Thoracic aorta (tissue), 2 donors: ENCODE measurements around the gene DNAJB12. TPM values are rescaled to one million over a fixed set of nuclear protein-coding genes. Genes with fewer than 3 reads are reported as not detected.
"Not testable (repeated sequence)": the region's sequence is repeated elsewhere in the genome, so short reads cannot be mapped to it uniquely, and the experiment has no call there.

Experiments
- ATAC-seq: fragments of 150-250 bp; one replicate; pipeline ENCODE4 v1.8.0; 2017; ENCODE audit warnings: low read depth; ENCODE audit not compliant: insufficient number of reproducible peaks, low FRiP score
- DNase-seq: peaks from one replicate; pipeline ENCODE4 v3.0.0-alpha.2; 2020; ENCODE audit warnings: low spot score
- H3K27ac ChIP-seq, 2 donors: fragments of 200-600 bp; sonication (generic); 1 replicate in 1 of 2; 2 replicates in 1 of 2; pipeline ENCODE4 v1.5.1; 2016; ENCODE audit warnings: mild to moderate bottlenecking in 2 of 2, moderate library complexity in 2 of 2
- H3K27me3 ChIP-seq: fragments of 200-600 bp; sonication (generic); replicated peaks from 2 replicates; pipeline ENCODE4 v1.6.0; 2016; ENCODE audit warnings: mild to moderate bottlenecking; ENCODE audit not compliant: insufficient read depth
- H3K36me3 ChIP-seq: fragments of 200-600 bp; sonication (generic); one replicate; pipeline ENCODE4 v1.5.1; 2016
- H3K4me1 ChIP-seq, 2 donors: fragments of 200-600 bp; sonication (generic); 1 replicate in 1 of 2; 2 replicates in 1 of 2; pipeline versions ENCODE4 v1.5.1 to v1.6.0; 2016; ENCODE audit warnings: low read depth in 2 of 2, mild to moderate bottlenecking in 1 of 2; ENCODE audit not compliant: control insufficient read depth in 1 of 2
- H3K4me3 ChIP-seq: fragments of 200-600 bp; sonication (generic); 2 replicates; pipeline ENCODE4 v1.5.1; 2016; ENCODE audit warnings: mild to moderate bottlenecking
- H3K9me3 ChIP-seq: fragments of 200-600 bp; sonication (generic); 2 replicates; pipeline ENCODE4 v1.5.1; 2016
- total RNA-seq, 2 donors: library from RNA; depleted of rRNA; stranded (reverse); fragments of >200 nt; gene quantifications; one replicate each; pipeline versions ENCODE4 v1.1.0 to v1.2.3, GENCODE V29; 2016
- TF ChIP-seq, protein P1 (sequence below): fragments of 200-600 bp; sonication (generic); IDR thresholded peaks from one replicate; pipeline ENCODE4 v1.5.1; 2019; ENCODE audit warnings: antibody characterized with exemption

DNAJB12 gene
- total RNA-seq, 2 donors from 2014 or later: 33.3 to 39.5 TPM

DNA sequence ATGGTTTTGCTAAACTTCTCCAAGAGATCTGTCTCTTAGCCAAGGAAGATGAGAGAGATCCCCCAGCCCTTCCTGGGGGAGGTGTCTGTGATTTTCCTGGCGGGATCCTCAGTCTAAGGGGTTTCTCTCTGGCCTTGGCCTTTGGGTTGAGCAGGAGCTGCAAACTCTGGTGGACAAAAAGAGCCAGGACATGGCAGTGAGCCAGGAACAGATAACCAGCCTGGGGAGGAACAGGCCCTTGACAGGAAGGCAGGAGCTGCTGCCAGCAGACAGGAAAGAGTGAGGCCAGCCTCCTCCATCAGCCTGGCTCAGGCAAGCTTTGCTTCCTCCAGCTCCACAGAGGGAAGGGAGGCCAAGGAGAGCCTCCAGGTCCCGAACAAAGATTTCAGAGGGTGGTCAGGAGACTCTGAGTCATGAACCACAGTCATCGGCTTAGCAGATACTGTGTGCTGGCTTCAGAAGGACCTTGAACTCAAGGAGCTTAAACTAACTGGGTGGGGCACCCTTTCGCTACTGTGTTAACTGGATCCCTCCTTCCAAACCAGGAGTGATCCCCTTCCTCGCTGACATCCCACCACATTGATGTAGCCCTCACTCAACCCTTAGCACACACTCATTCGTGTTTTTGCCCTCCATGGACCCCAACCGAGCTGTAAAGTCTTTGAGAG, 46.3 kb downstream of the DNAJB12 start:
- H3K36me3 ChIP-seq: no peaks in the 10 kb centered on the region
- H3K9me3 ChIP-seq: no peaks in the 10 kb centered on the region
- no peak for DNase-seq
- peaks cover 7 to 29% of the 10 kb centered on the region in 2 donors for H3K4me1 ChIP-seq
- no peak for ATAC-seq
- H3K4me3 ChIP-seq: no peak overlapping the region
- TF ChIP-seq, protein P1, sequence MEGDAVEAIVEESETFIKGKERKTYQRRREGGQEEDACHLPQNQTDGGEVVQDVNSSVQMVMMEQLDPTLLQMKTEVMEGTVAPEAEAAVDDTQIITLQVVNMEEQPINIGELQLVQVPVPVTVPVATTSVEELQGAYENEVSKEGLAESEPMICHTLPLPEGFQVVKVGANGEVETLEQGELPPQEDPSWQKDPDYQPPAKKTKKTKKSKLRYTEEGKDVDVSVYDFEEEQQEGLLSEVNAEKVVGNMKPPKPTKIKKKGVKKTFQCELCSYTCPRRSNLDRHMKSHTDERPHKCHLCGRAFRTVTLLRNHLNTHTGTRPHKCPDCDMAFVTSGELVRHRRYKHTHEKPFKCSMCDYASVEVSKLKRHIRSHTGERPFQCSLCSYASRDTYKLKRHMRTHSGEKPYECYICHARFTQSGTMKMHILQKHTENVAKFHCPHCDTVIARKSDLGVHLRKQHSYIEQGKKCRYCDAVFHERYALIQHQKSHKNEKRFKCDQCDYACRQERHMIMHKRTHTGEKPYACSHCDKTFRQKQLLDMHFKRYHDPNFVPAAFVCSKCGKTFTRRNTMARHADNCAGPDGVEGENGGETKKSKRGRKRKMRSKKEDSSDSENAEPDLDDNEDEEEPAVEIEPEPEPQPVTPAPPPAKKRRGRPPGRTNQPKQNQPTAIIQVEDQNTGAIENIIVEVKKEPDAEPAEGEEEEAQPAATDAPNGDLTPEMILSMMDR: no peak
- no peak overlapping the region for H3K27ac ChIP-seq
- H3K27me3 ChIP-seq: no peaks in the 10 kb centered on the region

DNA sequence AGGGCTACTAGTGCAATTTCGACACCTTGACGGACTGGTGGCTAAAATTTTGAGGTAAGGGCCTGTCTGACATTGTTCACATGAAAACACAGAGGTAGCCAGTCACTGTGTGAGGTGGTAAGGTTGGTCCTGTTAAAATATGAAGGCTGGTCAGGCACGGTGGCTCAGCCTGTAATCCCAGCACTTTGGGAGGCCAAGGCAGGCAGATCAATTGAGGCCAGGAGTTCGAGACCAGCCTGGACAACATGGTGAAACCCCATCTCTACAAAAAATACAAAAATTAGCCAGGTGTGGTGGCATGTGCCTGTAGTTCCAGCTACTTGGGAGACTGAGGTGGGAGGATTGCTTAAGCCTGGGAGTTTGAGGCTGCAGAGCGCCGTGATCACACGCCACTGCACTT, 47.0 kb downstream of the DNAJB12 start:
- not testable (repeated sequence) for ATAC-seq, H3K27ac ChIP-seq

DNA sequence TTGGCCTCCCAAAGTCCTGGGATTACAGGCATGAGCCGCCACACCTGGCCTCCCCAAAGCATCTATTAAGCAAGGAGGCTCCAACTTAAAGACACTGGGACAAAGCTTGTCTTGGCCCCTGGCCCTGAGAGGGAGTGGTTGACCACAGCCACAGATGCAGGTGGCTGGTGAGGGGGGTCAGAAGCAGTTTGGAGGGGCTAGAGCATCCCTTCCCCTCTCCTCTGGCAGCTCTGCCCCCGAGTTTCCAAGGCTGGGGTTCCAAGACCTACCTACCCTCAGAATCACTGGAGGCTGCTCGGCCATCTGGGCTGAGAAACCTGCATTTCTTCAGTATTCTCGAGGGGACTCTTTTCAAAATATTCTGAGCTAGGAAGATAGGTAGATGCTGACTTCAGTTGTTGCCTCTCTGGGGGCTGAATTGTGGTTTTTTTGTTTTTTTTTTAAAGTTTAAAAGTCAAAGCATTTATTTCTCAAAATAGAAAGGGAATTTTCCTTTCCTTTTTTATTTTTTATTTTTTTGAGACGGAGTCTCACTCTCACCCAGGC, 48.4 kb downstream of the DNAJB12 start:
- H3K27me3 ChIP-seq: no peaks in the 10 kb centered on the region
- ATAC-seq (no peak), DNase-seq (no peak)
- TF ChIP-seq, protein P1: no peak
- peaks cover 7 to 29% of the 10 kb centered on the region in 2 donors for H3K4me1 ChIP-seq
- no peaks in the 10 kb centered on the region for H3K36me3 ChIP-seq
- H3K4me3 ChIP-seq: no peak overlapping the region
- no peak overlapping the region for H3K27ac ChIP-seq
- no peaks in the 10 kb centered on the region for H3K9me3 ChIP-seq

More for the DNA sequence above, 47.0 kb downstream of the DNAJB12 start:
- not testable (repeated sequence) for H3K4me3 ChIP-seq, H3K36me3 ChIP-seq, DNase-seq, H3K9me3 ChIP-seq, H3K27me3 ChIP-seq
- H3K4me1 ChIP-seq: peaks cover 7 to 29% of the 10 kb centered on the region in 2 donors

DNA sequence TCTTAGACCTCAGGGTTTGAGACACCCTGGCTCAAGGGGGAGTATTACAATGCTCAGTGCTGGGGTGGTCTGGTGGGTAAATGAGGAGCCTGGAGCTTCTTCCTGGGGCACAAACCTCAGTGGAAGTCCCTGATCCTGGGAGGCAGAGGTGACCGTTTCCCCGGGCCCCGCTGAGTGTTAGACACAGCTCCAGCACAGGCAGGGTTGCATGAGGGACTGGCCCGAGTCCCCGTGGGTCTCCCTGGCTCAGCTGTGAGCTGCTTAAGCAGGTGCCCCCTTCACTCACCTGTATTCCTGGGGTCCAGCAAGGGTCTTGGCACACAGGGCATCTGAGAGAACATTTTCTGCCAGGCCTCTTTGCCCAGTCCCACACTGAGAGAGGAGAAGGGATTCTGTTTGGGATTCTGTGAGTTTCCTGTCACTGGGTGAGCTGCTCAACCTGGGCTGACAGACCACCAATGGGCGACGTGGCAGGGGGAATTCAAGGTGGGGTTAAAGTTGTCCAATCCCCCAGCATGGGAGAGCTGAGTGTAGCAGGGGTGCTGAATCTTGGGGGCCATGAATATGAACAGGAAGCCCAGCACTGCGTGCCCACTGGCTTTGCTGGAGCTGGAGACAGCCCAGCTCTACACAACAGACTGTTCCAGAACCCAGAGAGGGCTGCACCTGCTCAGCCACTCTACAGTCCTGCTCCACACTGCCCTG, 51.1 kb downstream of the DNAJB12 start:
- DNase-seq: no peak
- Histone ChIP-seq H3K9me3 (no peaks in the 10 kb centered on the region), H3K4me1 (peaks cover 0 to 5% of the 10 kb centered on the region in 2 donors), H3K27me3 (no peaks in the 10 kb centered on the region), H3K36me3 (no peaks in the 10 kb centered on the region), H3K4me3 (no peak overlapping the region), H3K27ac (no peak overlapping the region)
- TF ChIP-seq, protein P1: no peak
- ATAC-seq: no peak

DNA sequence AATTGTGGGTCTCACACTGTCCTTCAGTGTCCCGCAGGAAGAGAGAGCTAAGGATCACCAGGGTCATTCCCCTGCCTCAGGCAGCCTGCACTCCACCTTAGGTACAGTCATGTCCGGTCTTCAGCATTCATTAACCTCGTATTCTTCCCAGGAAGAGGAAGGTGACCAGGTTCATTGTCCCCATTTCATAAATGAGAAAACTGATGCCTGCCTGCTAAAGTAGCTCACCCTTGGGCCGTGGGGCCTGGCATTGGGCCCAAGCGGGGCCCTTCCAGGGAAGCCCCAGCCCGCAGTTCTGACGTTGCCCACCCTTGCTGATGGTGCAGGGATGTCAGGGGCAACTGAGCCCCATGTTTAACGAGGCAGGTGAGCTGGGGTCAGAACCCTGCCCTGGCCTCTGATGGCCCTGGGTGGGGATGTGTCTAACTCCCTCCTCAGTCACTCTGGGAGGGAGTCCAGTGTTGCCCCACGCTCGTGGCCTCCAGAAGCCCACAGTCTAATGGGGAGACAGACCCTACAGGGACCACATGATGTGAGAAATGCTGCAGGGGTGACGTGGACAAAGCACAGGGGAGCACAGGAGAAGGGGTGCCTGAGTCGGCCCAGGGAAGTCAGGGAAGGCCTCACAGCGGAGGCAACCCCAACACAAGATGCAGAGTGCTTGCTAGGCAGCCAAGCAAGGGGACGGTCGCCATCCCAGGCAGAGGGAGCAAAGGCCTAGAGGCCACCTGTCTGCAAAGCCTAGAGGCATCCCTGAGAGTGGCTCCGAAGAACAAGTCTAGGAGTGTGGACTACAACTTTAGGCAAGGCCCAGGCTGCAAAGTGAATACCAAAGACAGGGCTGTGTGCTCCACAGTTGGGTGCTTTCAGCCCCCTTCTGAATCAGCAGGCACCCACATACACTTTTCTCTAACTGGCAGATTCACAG, 55.9 kb downstream of the DNAJB12 start:
- no peak for ATAC-seq

More for the DNA sequence above, 55.9 kb downstream of the DNAJB12 start:
- Histone ChIP-seq H3K4me1 (peaks cover 0 to 18% of the 10 kb centered on the region in 2 donors), H3K9me3 (no peaks in the 10 kb centered on the region), H3K36me3 (no peaks in the 10 kb centered on the region), H3K4me3 (no peak overlapping the region), H3K27ac (peak overlapping the region; percentile 94 to 95), H3K27me3 (no peaks in the 10 kb centered on the region)
- TF ChIP-seq, protein P1: no peak
- no peak for DNase-seq
